ENCODE results near the gene AEBP1.

DNA sequence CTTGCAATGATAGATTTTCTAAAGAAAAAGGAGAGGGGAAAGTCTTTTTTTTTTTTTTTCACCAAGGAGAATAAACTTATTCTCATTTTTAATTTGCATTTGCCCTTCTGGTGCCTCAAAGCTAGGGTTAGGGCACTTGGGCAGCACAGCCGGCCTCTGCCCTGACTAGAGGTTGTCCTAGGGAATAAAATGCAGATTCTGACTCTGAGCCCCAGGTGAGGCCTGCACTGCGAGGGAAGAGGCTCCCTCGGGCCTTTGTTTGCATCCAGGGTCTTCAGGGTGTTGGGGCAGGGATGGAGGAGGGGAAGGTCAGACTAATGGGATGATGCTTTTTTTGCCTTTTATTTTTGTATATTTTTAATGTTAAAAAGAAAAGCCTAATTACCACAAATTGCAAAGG lies 29.1 kb downstream of the AEBP1 start:
- no peak for TF ChIP-seq CTCF (conservative IDR thresholded peaks at IDR 0.05; ENCODE audit: low read depth, low read length)
- no peak for TF ChIP-seq EZH2 (IDR thresholded peaks at IDR 0.05; ENCODE audit: borderline replicate concordance, low read depth, low read length, poor library complexity, severe bottlenecking)

All from A673 (cell line).